MCF 10A (cell line): Measurements from ENCODE around the gene TACR1. TPM values are rescaled to one million over a fixed set of nuclear protein-coding genes. Genes with fewer than 3 reads are reported as not detected.
A peak's percentile ranks its signal among the peaks of the same experiment; 100 is the strongest.

ENCODE experiments used
- BruUV-seq: library from RNA; stranded (reverse); fragments of 400-500 nt; replicated peaks from 2 replicates; lab custom pipeline; 2021; lab: Mats Ljungman, UMichigan
- CTCF ChIA-PET: fragments of 300-600 bp; sonication (Branson Sonifier 250); formaldehyde crosslinking; extraction: SDS; loops from one replicate; lab custom pipeline; 2021; ENCODE audit warnings: antibody characterized with exemption, inconsistent platforms; lab: Yijun Ruan, JAX
- POLR2A ChIA-PET: fragments of 300-600, 350-650 bp; sonication (Branson Sonifier 250); formaldehyde crosslinking; extraction: SDS; loops from one replicate; lab custom pipeline; 2020; ENCODE audit warnings: antibody characterized with exemption, inconsistent platforms; lab: Yijun Ruan, JAX
- DNase-seq: peaks from one replicate; pipeline ENCODE4 v3.0.0-alpha.2; 2018; ENCODE audit not compliant: unreplicated experiment
- H3K27ac Mint-ChIP-seq: one replicate; pipeline ENCODE4 v1.8.0; 2022; ENCODE audit warnings: mild to moderate bottlenecking, low read depth, mixed read lengths; ENCODE audit not compliant: unreplicated experiment
- H3K27me3 Mint-ChIP-seq: one replicate; pipeline ENCODE4 v1.8.0; 2022; ENCODE audit warnings: mixed read lengths; ENCODE audit not compliant: insufficient read depth, unreplicated experiment
- H3K36me3 Mint-ChIP-seq: one replicate; pipeline ENCODE4 v1.8.0; 2022; ENCODE audit warnings: mild to moderate bottlenecking, moderate library complexity, mixed read lengths; ENCODE audit not compliant: insufficient read depth, unreplicated experiment
- H3K4me1 Mint-ChIP-seq: one replicate; pipeline ENCODE4 v1.8.0; 2022; ENCODE audit warnings: mixed read lengths; ENCODE audit not compliant: insufficient read depth, unreplicated experiment
- H3K4me3 Mint-ChIP-seq: one replicate; pipeline ENCODE4 v1.8.0; 2022; ENCODE audit warnings: mild to moderate bottlenecking, moderate library complexity, mixed read lengths; ENCODE audit not compliant: unreplicated experiment
- H3K9me3 Mint-ChIP-seq: one replicate; pipeline ENCODE4 v1.8.0; 2022; ENCODE audit warnings: mixed read lengths; ENCODE audit not compliant: unreplicated experiment
- intact Hi-C: fragments of 100-400 bp; cut with micrococcal nuclease; formaldehyde crosslinking; loops from 2 replicates; pipeline ENCODE4 v1.14.1; 2022
- total RNA-seq: library from RNA; stranded (reverse); gene quantifications from 2 replicates; pipeline ENCODE4 v1.2.3, GENCODE V29; 2022
- TF ChIP-seq, protein P1 (sequence below): fragments of 200-600 bp; IDR thresholded peaks from one replicate; pipeline ENCODE4 v1.8.0; 2022; ENCODE audit warnings: antibody characterized with exemption, mild to moderate bottlenecking; ENCODE audit not compliant: unreplicated experiment

TACR1 gene
- total RNA-seq, 1 experiment from 2014 or later: not detected

DNA sequence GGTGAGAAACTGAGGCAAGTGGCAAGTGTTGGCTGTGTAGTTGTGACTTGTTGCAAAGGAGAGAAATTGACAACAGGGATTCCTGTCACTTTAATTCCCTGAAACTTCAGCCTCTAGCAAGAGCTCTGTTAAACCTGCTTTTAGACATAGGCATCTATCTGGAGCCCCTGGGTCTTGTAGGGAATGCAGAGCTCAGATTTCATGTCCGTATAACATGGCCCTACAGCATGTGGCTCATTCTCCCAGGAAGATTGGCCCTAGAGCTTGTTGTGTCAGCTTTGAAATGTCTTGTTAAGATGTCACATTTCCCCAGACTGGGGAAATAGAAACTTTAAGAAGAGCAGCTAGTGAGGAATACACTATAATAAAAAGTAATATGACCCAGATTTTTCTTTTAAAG lies 125.1 kb downstream of the TACR1 start:
- DNase-seq: no peak
- BruUV-seq: no TSS peak
- no peaks in the 10 kb centered on the region for H3K4me1 Mint-ChIP-seq
- H3K9me3 Mint-ChIP-seq: no peaks in the 10 kb centered on the region
- no peaks in the 10 kb centered on the region for H3K27me3 Mint-ChIP-seq
- ChIA-PET POLR2A (interaction anchor here (0.7 kb wide), 1 partner anchor 65 kb away, joined by 3 read pairs; no protein-coding TSS in a partner anchor), CTCF (interaction anchor here (0.7 to 5.0 kb wide), 3 partner anchors 10 to 248 kb away, joined by 3 to 54 read pairs (median 4); no protein-coding TSS in a partner anchor)
- TF ChIP-seq, protein P1, sequence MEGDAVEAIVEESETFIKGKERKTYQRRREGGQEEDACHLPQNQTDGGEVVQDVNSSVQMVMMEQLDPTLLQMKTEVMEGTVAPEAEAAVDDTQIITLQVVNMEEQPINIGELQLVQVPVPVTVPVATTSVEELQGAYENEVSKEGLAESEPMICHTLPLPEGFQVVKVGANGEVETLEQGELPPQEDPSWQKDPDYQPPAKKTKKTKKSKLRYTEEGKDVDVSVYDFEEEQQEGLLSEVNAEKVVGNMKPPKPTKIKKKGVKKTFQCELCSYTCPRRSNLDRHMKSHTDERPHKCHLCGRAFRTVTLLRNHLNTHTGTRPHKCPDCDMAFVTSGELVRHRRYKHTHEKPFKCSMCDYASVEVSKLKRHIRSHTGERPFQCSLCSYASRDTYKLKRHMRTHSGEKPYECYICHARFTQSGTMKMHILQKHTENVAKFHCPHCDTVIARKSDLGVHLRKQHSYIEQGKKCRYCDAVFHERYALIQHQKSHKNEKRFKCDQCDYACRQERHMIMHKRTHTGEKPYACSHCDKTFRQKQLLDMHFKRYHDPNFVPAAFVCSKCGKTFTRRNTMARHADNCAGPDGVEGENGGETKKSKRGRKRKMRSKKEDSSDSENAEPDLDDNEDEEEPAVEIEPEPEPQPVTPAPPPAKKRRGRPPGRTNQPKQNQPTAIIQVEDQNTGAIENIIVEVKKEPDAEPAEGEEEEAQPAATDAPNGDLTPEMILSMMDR: no peak
- intact Hi-C loops: no loop called here
- H3K36me3 Mint-ChIP-seq: no peaks in the 10 kb centered on the region
- H3K27ac Mint-ChIP-seq: no peak overlapping the region
- H3K4me3 Mint-ChIP-seq: no peak overlapping the region

DNA sequence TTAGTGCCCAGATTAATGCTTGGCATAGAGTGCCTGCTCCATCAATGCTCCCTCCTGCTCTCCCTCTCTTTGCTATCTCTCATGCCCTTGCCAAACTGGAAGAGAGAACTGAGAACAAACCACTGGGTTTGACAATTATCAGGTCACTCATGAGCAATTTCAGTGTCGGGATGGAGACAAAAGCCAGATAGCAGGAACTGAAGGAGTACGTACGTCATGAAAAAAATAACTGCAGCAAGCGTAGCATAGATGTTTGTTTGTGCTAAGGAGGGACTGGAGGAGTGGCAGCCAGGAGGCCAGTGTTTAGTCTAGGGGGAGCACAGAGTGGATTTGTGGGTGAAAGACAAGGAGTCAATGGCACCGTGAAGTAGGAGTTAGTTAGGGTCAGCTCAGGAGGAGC lies 127.6 kb downstream of the TACR1 start:
- intact Hi-C loops: no loop called here
- Mint-ChIP-seq H3K27me3 (no peaks in the 10 kb centered on the region), H3K4me1 (no peaks in the 10 kb centered on the region), H3K4me3 (no peak overlapping the region), H3K9me3 (no peaks in the 10 kb centered on the region), H3K36me3 (no peaks in the 10 kb centered on the region), H3K27ac (no peak overlapping the region)
- ChIA-PET POLR2A (no interaction called here), CTCF (interaction anchor here (0.7 kb wide), 1 partner anchor 318 kb away, joined by 4 read pairs; no protein-coding TSS in a partner anchor)
- TF ChIP-seq, protein P1: no peak
- BruUV-seq: no TSS peak
- DNase-seq: no peak

DNA sequence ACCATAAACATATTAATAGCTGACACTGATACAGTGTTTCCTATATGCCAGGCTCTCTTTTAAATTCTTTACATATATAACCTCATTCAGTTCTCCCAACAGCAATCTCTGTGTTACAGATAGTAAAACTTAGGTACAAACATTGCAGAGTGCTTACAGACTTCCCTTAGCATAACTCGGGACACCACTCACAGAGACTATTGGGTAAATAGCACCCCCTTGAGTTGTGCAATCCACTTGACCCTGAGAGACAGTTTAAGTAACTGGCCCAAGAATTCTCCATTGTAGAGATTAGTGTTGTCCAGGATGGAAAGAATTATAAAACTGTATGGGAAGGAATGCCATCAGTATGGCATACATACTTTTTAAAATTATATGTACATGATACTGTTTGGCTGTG lies 130.8 kb downstream of the TACR1 start:
- POLR2A ChIA-PET: no interaction called here

DNA sequence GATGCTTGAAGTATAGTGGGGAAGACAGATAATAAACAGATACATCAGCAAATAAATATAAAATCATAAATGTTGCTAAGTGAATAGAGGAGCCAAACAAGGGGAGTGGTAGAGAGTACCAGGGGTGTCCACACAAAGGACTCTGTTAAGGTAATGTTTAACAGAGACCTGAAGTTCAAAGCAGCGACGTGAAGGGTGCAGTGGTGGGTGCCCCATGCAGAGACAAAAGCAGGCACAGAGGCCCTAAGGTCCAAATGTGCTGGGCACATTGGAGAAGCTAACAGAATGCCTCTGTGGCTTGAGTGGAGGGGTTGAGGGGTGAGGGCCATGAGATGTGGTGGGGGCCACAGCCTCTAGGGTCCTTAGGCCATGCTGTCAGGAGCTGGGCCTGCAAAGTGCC lies 131.8 kb downstream of the TACR1 start:
- Mint-ChIP-seq H3K36me3 (no peaks in the 10 kb centered on the region), H3K9me3 (no peaks in the 10 kb centered on the region), H3K27ac (no peak overlapping the region), H3K4me1 (no peaks in the 10 kb centered on the region), H3K27me3 (no peaks in the 10 kb centered on the region), H3K4me3 (no peak overlapping the region)
- DNase-seq: no peak
- CTCF ChIA-PET: interaction anchor here (0.6 to 5.9 kb wide), 7 partner anchors 37 to 339 kb away, joined by 3 to 66 read pairs (median 5); no protein-coding TSS in a partner anchor
- BruUV-seq: no TSS peak
- POLR2A ChIA-PET: no interaction called here
- intact Hi-C loops: loop anchor here (5.0 kb wide), 1 partner anchor 560 kb away; no protein-coding TSS in a partner anchor
- TF ChIP-seq, protein P1: no peak

More for the DNA sequence above, 130.8 kb downstream of the TACR1 start:
- Mint-ChIP-seq H3K4me1 (no peaks in the 10 kb centered on the region), H3K27ac (no peak overlapping the region), H3K36me3 (no peaks in the 10 kb centered on the region), H3K4me3 (no peak overlapping the region), H3K27me3 (no peaks in the 10 kb centered on the region), H3K9me3 (no peaks in the 10 kb centered on the region)
- BruUV-seq: no TSS peak
- TF ChIP-seq, protein P1: no peak
- CTCF ChIA-PET: interaction anchor here (0.6 to 5.9 kb wide), 4 partner anchors 37 to 359 kb away, joined by 3 to 66 read pairs (median 4); no protein-coding TSS in a partner anchor
- DNase-seq: peak; percentile 11
- intact Hi-C loops: loop anchor here (5.0 kb wide), 1 partner anchor 559 kb away; no protein-coding TSS in a partner anchor
